Stomach (tissue), 9 donors: Measurements from ENCODE around the gene NASP. TPM values are rescaled to one million over a fixed set of nuclear protein-coding genes. Genes with fewer than 3 reads are reported as not detected.

Experiments used
- DNase-seq, 2 donors: peaks; one replicate each; pipeline versions ENCODE4 v3.0.0 to v3.0.0-alpha.2; 2013 to 2019
- H3K27ac ChIP-seq, 5 donors: fragments of 200-600 bp in 4 of 5; sonication (generic) in 4 of 5; one replicate each; pipeline ENCODE4 v1.5.1; 2013 to 2019; ENCODE audit warnings: mild to moderate bottlenecking in 1 of 5, moderate library complexity in 1 of 5
- H3K27me3 ChIP-seq, 3 donors: fragments of 200-600 bp; sonication (generic); one replicate each; pipeline ENCODE4 v1.5.1; 2017 to 2019; ENCODE audit warnings: mixed run types in 1 of 3
- H3K36me3 ChIP-seq, 4 donors: fragments of 200-600 bp; sonication (generic); 1 replicate in 3 of 4; 2 replicates in 1 of 4; pipeline ENCODE4 v1.5.1; 2016 to 2019
- H3K4me1 ChIP-seq, 4 donors: fragments of 200-600 bp; sonication (generic); one replicate each; pipeline ENCODE4 v1.5.1; 2016 to 2019
- H3K4me3 ChIP-seq, 4 donors: fragments of 200-600 bp; sonication (generic) in 3 of 4; one replicate each; pipeline ENCODE4 v1.5.1; 2016 to 2019; ENCODE audit warnings: mild to moderate bottlenecking in 1 of 4
- H3K9me3 ChIP-seq, 4 donors: fragments of 200-600 bp; sonication (generic); one replicate each; pipeline ENCODE4 v1.5.1; 2016 to 2019
- CTCF ChIP-seq, 7 experiments: fragments of 450-650 bp in 4 of 7; fragments of 200-600 bp in 3 of 7; sonication (generic) in 3 of 7; IDR thresholded peaks; one replicate each; pipeline ENCODE4 v1.5.1; 2016 to 2019; ENCODE audit warnings: antibody characterized with exemption in 7 of 7, control low read depth in 2 of 7, mild to moderate bottlenecking in 1 of 7
- EP300 ChIP-seq: sonication (generic); formaldehyde crosslinking; IDR thresholded peaks from one replicate; pipeline ENCODE4 v1.6.1; 2017; ENCODE audit warnings: antibody characterized with exemption
- POLR2A ChIP-seq, 4 donors: fragments of 450-650 bp; IDR thresholded peaks; one replicate each; pipeline ENCODE4 v1.6.1; 2016; ENCODE audit warnings: antibody characterized with exemption in 4 of 4, control low read depth in 2 of 4, mild to moderate bottlenecking in 1 of 4, moderate library complexity in 1 of 4
- POLR2AphosphoS5 ChIP-seq, 3 donors: sonication (generic); formaldehyde crosslinking; IDR thresholded peaks; one replicate each; pipeline ENCODE4 v1.6.1; 2016; ENCODE audit warnings: antibody characterized with exemption in 3 of 3
- WGBS, 5 donors: extraction: QIAGEN DNeasy Blood & Tissue Kit in 3 of 5; methylation state at CpG; one replicate each; pipeline versions ENCODE4 v1.1.5 to v1.1.7; 2013 to 2018; 5-methylcytosine and 5-hydroxymethylcytosine counted together
- intact Hi-C: fragments of 100-400 bp; cut with DNase I; formaldehyde crosslinking; loops from one replicate; pipeline ENCODE4 v1.15.1; 2023; ENCODE audit warnings: low total_unique reads
- polyA plus RNA-seq, 3 donors: library from polyadenylated mRNA; stranded (reverse); fragments of 200-250 nt; gene quantifications; one replicate each; pipeline ENCODE4 v1.2.3, GENCODE V29; 2013
- total RNA-seq, 5 donors: library from RNA; depleted of rRNA; stranded (reverse); fragments of >200 nt; gene quantifications; one replicate each; pipeline versions ENCODE4 v1.1.0 to v1.2.3, GENCODE V29; 2014 to 2016
- donor health status: healthy with polysubstance abuse.
- donor health status: Bipolar disorder and iron deficiency.
- donor health status: healthy.

Gene NASP
- total and polyA plus RNA-seq, 8 donors, result 14.0 to 119 (median 79.3) TPM

- H3K4me3 ChIP-seq, result no peak overlapping the region
- H3K9me3 ChIP-seq, result no peaks in the 10 kb centered on the region
- 77 to 90% (median 79%) methylated on average over 1 of the region's 1 CpG for WGBS, 5 donors
- H3K4me1 ChIP-seq, result peaks cover 0 to 7% (median 2%) of the 10 kb centered on the region in 4 donors
- peaks cover 75 to 100% (median 99%) of the 10 kb centered on the region in 4 donors for H3K36me3 ChIP-seq
- H3K27ac ChIP-seq, result no peak overlapping the region
- no peak for DNase-seq
- H3K27me3 ChIP-seq, result no peaks in the 10 kb centered on the region
- TF ChIP-seq POLR2A (IDR thresholded peaks at IDR 0.05), result no peak
- TF ChIP-seq EP300, result no peak
- no peak for TF ChIP-seq POLR2AphosphoS5 (IDR thresholded peaks at IDR 0.05)
- no peak for TF ChIP-seq CTCF (IDR thresholded peaks at IDR 0.05)
- intact Hi-C loops, result no loop called here
Observed at GRCh38 chr1:45630429-45630828, 46.6 kb downstream of the NASP start.

GRCh38 chr1:45635211-45635610 is 51.4 kb downstream of the NASP start:
- Histone ChIP-seq H3K9me3 (no peaks in the 10 kb centered on the region), H3K27ac (peak overlapping the region in 1 of 5 donors; percentile 7), H3K4me3 (no peak overlapping the region), H3K27me3 (no peaks in the 10 kb centered on the region), H3K36me3 (peaks cover 64 to 100% (median 96%) of the 10 kb centered on the region in 4 donors), H3K4me1 (no peaks in the 10 kb centered on the region)
- WGBS, 5 donors, result 33 to 52% (median 40%) methylated on average over 1 of the region's 1 CpG
- intact Hi-C loops, result no loop called here
- DNase-seq, result no peak
- no peak for TF ChIP-seq POLR2AphosphoS5 (IDR thresholded peaks at IDR 0.05)
- no peak for TF ChIP-seq EP300
- no peak for TF ChIP-seq CTCF (IDR thresholded peaks at IDR 0.05)
- no peak for TF ChIP-seq POLR2A (IDR thresholded peaks at IDR 0.05)

GRCh38 chr1:45640293-45640692 is 56.5 kb downstream of the NASP start:
- Histone ChIP-seq H3K27ac (no peak overlapping the region), H3K4me1 (peaks cover 0 to 16% (median 7%) of the 10 kb centered on the region in 4 donors), H3K36me3 (peaks cover 48 to 92% (median 81%) of the 10 kb centered on the region in 4 donors), H3K4me3 (no peak overlapping the region), H3K27me3 (no peaks in the 10 kb centered on the region), H3K9me3 (no peaks in the 10 kb centered on the region)
- TF ChIP-seq POLR2A (IDR thresholded peaks at IDR 0.05) (no peak), EP300 (no peak), POLR2AphosphoS5 (IDR thresholded peaks at IDR 0.05) (no peak), CTCF (IDR thresholded peaks at IDR 0.05) (no peak)
- intact Hi-C loops, result no loop called here
- WGBS, 5 donors, result 88 to 98% (median 96%) methylated on average over 1 of the region's 1 CpG
- DNase-seq, result no peak

GRCh38 chr1:45643321-45643720 is 59.5 kb downstream of the NASP start:
- DNase-seq, result no peak
- Histone ChIP-seq H3K27ac (peak overlapping the region in 2 of 5 donors; percentile 54 to 76), H3K4me1 (peaks cover 8 to 35% (median 21%) of the 10 kb centered on the region in 4 donors), H3K4me3 (no peak overlapping the region), H3K36me3 (peaks cover 37 to 72% (median 67%) of the 10 kb centered on the region in 4 donors), H3K27me3 (no peaks in the 10 kb centered on the region), H3K9me3 (no peaks in the 10 kb centered on the region)
- 63 to 79% (median 75%) methylated on average over 5 of the region's 5 CpGs for WGBS, 5 donors
- no peak for TF ChIP-seq EP300
- TF ChIP-seq POLR2AphosphoS5 (IDR thresholded peaks at IDR 0.05), result no peak
- no peak for TF ChIP-seq POLR2A (IDR thresholded peaks at IDR 0.05)
- TF ChIP-seq CTCF (IDR thresholded peaks at IDR 0.05), result no peak
- intact Hi-C loops, result no loop called here
